Endothelial cell of umbilical vein (primary cell): Measurements from ENCODE around the gene NATD1. TPM values are rescaled to one million over a fixed set of nuclear protein-coding genes. Genes with fewer than 3 reads are reported as not detected.

ENCODE experiments used
- BruUV-seq: library from RNA; stranded (reverse); fragments of 400-500 nt; replicated peaks from 2 replicates; lab custom pipeline; 2021; lab: Mats Ljungman, UMichigan
- CTCF ChIA-PET: fragments of 300-600, 350-600 bp; sonication (Branson Sonifier 250); formaldehyde crosslinking; loops from one replicate; lab custom pipeline; 2021; ENCODE audit warnings: antibody characterized with exemption, inconsistent platforms; lab: Charles Lee
- POLR2A ChIA-PET: fragments of 300-600, 350-600 bp; sonication (Branson Sonifier 250); formaldehyde crosslinking; loops from one replicate; lab custom pipeline; 2021; ENCODE audit warnings: antibody characterized with exemption, inconsistent platforms; lab: Charles Lee
- DNase-seq: peaks from one replicate; pipeline ENCODE4 v3.0.0-alpha.2; 2011; ENCODE audit warnings: low read depth, low spot score
- FAIRE-seq: peaks from 2 replicates; lab custom pipeline; 2011; peaks lifted over from hg19 to GRCh38; lab: Jason Lieb, UNC
- H2AFZ ChIP-seq: 2 replicates; pipeline ENCODE4 v1.6.0; 2012; ENCODE audit warnings: low read depth, low read length, control low read depth, inconsistent platforms
- H3K27ac ChIP-seq: 2 replicates; pipeline ENCODE4 v1.5.1; 2011; ENCODE audit warnings: low read depth, mild to moderate bottlenecking, control low read depth, low read length, moderate library complexity; ENCODE audit not compliant: insufficient read depth
- H3K27me3 ChIP-seq, 2 experiments: 2 replicates each; pipeline versions ENCODE4 v1.6.0 to v1.6.1; 2011; ENCODE audit warnings: low read length in 2 of 2, mixed read lengths in 1 of 2; ENCODE audit not compliant: control insufficient read depth in 2 of 2, insufficient read depth in 2 of 2
- H3K36me3 ChIP-seq, 2 experiments: 2 replicates in 1 of 2; 3 replicates in 1 of 2; pipeline ENCODE4 v1.5.1; 2011; ENCODE audit warnings: low read length in 2 of 2, mild to moderate bottlenecking in 1 of 2, moderate library complexity in 1 of 2; ENCODE audit not compliant: control insufficient read depth in 2 of 2, insufficient read depth in 2 of 2; ENCODE audit errors: extremely low read depth in 1 of 2
- H3K4me1 ChIP-seq: 3 replicates; pipeline ENCODE4 v1.5.1; 2011; ENCODE audit warnings: mild to moderate bottlenecking, low read length; ENCODE audit not compliant: control insufficient read depth, insufficient read depth; ENCODE audit errors: extremely low read depth
- H3K4me2 ChIP-seq: 2 replicates; pipeline ENCODE4 v1.6.1; 2011; ENCODE audit warnings: low read length, control low read depth, mixed read lengths; ENCODE audit not compliant: insufficient read depth
- H3K4me3 ChIP-seq, 3 experiments: fragments of 200-600 bp in 1 of 3; sonication (generic), shearing (Covaris generic) in 1 of 3; replicated peaks in 1 of 3; 2 replicates each; pipeline ENCODE4 v1.5.1; 2011 to 2016; ENCODE audit warnings: control low read depth in 3 of 3, low read length in 3 of 3, mild to moderate bottlenecking in 2 of 3, inconsistent platforms in 1 of 3, low read depth in 1 of 3, moderate library complexity in 1 of 3; ENCODE audit not compliant: insufficient read depth in 1 of 3
- H3K79me2 ChIP-seq: 2 replicates; pipeline ENCODE4 v1.6.0; 2012; ENCODE audit warnings: low read length, inconsistent platforms; ENCODE audit not compliant: control insufficient read depth, insufficient read depth
- H3K9ac ChIP-seq: replicated peaks from 2 replicates; pipeline ENCODE3; 2011; ENCODE audit warnings: low read length, control low read depth; ENCODE audit not compliant: insufficient read depth; ENCODE audit errors: extremely low read depth
- H3K9me1 ChIP-seq: replicated peaks from 3 replicates; pipeline ENCODE4 v1.6.0; 2011; ENCODE audit warnings: mild to moderate bottlenecking, low read length; ENCODE audit not compliant: control insufficient read depth, insufficient read depth; ENCODE audit errors: extremely low read depth
- H3K9me3 ChIP-seq: replicated peaks from 2 replicates; pipeline ENCODE4 v1.5.1; 2012; ENCODE audit warnings: low read length, inconsistent platforms; ENCODE audit not compliant: control insufficient read depth, insufficient read depth
- H4K20me1 ChIP-seq: replicated peaks from 2 replicates; pipeline ENCODE3; 2011; ENCODE audit warnings: mild to moderate bottlenecking, low read length; ENCODE audit not compliant: control insufficient read depth, insufficient read depth; ENCODE audit errors: extremely low read depth
- CTCF ChIP-seq, 2 donors: IDR thresholded peaks; 1 replicate in 1 of 2; 2 replicates in 1 of 2; pipeline ENCODE4 v1.5.1; 2011; ENCODE audit warnings: low read length in 2 of 2, mild to moderate bottlenecking in 2 of 2, moderate library complexity in 2 of 2, control low read depth in 1 of 2, inconsistent platforms in 1 of 2, low read depth in 1 of 2; ENCODE audit not compliant: insufficient read depth in 1 of 2; ENCODE audit errors: extremely low read depth in 1 of 2
- EZH2 ChIP-seq: IDR thresholded peaks from 2 replicates; pipeline ENCODE4 v1.6.1; 2012; ENCODE audit warnings: borderline replicate concordance, low read depth, mild to moderate bottlenecking, moderate library complexity, low read length, inconsistent platforms; ENCODE audit not compliant: severe bottlenecking
- FOS ChIP-seq: IDR thresholded peaks from 2 replicates; pipeline ENCODE4 v1.6.1; 2011; ENCODE audit warnings: mild to moderate bottlenecking, low read length, moderate library complexity, borderline replicate concordance; ENCODE audit not compliant: insufficient read depth
- GATA2 ChIP-seq: IDR thresholded peaks from 2 replicates; pipeline ENCODE4 v1.7.0; 2011; ENCODE audit warnings: low read depth, mild to moderate bottlenecking, moderate library complexity, mixed read lengths, low read length; ENCODE audit not compliant: insufficient read length, insufficient read depth
- JUN ChIP-seq: IDR thresholded peaks from 2 replicates; pipeline ENCODE4 v1.6.1; 2011; ENCODE audit warnings: borderline replicate concordance, low read depth; ENCODE audit not compliant: insufficient read length, insufficient read depth
- MAX ChIP-seq: IDR thresholded peaks from 2 replicates; pipeline ENCODE4 v1.6.1; 2011; ENCODE audit not compliant: insufficient read depth, insufficient read length
- MYC ChIP-seq: IDR thresholded peaks from one replicate; pipeline ENCODE4 v1.6.1; 2011; ENCODE audit warnings: mild to moderate bottlenecking, low read depth, low read length
- POLR2A ChIP-seq: IDR thresholded peaks from 2 replicates; pipeline ENCODE4 v1.6.1; 2012; ENCODE audit warnings: low read depth, mild to moderate bottlenecking, control low read depth, low read length
- POLR2AphosphoS5 ChIP-seq: IDR thresholded peaks from 2 replicates; pipeline ENCODE4 v1.6.1; 2012; ENCODE audit warnings: low read depth, mild to moderate bottlenecking, control low read depth, low read length, moderate library complexity; ENCODE audit not compliant: insufficient read depth
- dilution Hi-C: fragments of 300-500 bp; cut with MboI; formaldehyde crosslinking; loops from one replicate; pipeline ENCODE4 v1.15.0; 2019; ENCODE audit warnings: low sequenced_read_pairs; ENCODE audit not compliant: extremely low pct_ligation_motif_present
- intact Hi-C: fragments of 100-400 bp; cut with micrococcal nuclease; formaldehyde crosslinking; loops from one replicate; pipeline ENCODE4 v1.10.0; 2022
- polyA plus RNA-seq, 4 experiments: library from polyadenylated mRNA; depleted of rRNA in 3 of 4; stranded (reverse) in 3 of 4; unstranded in 1 of 4; fragments of >200 nt; gene quantifications; 2 replicates each; pipeline versions ENCODE4 v1.2.1 to v1.2.3, GENCODE V29; 2011 to 2012; ENCODE audit warnings: missing spikeins in 1 of 4
- total RNA-seq: library from RNA; stranded (reverse); gene quantifications from 2 replicates; pipeline ENCODE4 v1.2.3, GENCODE V29; 2021

NATD1 gene
- total and polyA plus RNA-seq, 2 donors (not counting 3 experiments of a cell fraction or from before 2014, with no cell fraction given), result 7.0 to 7.2 TPM

GRCh38 chr17:21282231-21282630, 29.0 kb upstream of the NATD1 start:
- BruUV-seq, result no TSS peak
- dilution Hi-C loops (no loop called here), intact Hi-C loops (no loop called here)
- Histone ChIP-seq H2AFZ (no peak overlapping the region), H3K4me2 (no peak overlapping the region), H3K27me3 (no peaks in the 10 kb centered on the region), H4K20me1 (no peaks in the 10 kb centered on the region), H3K4me1 (peaks cover 35% of the 10 kb centered on the region), H3K9me1 (no peaks in the 10 kb centered on the region), H3K79me2 (peaks cover 21% of the 10 kb centered on the region), H3K36me3 (no peaks in the 10 kb centered on the region), H3K4me3 (no peak overlapping the region), H3K27ac (peak overlapping the region; percentile 21), H3K9ac (no peak overlapping the region), H3K9me3 (no peaks in the 10 kb centered on the region)
- POLR2A ChIA-PET, result no interaction called here
- no peak for TF ChIP-seq MAX
- peak; percentile 42 for TF ChIP-seq JUN
- TF ChIP-seq GATA2, result no peak
- peak; percentile 90 for TF ChIP-seq FOS
- FAIRE-seq, result peak; percentile 77
- CTCF ChIA-PET, result interaction anchor here (1.0 to 9.0 kb wide), 3 partner anchors 9 to 231 kb away, joined by 6 to 71 read pairs (median 68); no protein-coding TSS in a partner anchor
- DNase-seq, result peak; percentile 64

- intact Hi-C loops (loop anchor here (1.0 to 2.0 kb wide), 4 partner anchors 35 to 231 kb away; partner anchors contain the start of gene KCNJ12), dilution Hi-C loops (no loop called here)
- H3K9me3 ChIP-seq, result no peaks in the 10 kb centered on the region
- no peak overlapping the region for H3K9ac ChIP-seq
- CTCF ChIA-PET, result interaction anchor here (0.6 to 9.0 kb wide), 19 partner anchors 8 to 236 kb away, joined by 3 to 71 read pairs (median 4); partner anchors contain the start of genes NATD1, TMEM11 and USP22
- H2AFZ ChIP-seq, result peak overlapping the region; percentile 18
- no peaks in the 10 kb centered on the region for H3K9me1 ChIP-seq
- DNase-seq, result peak; percentile 69
- no peaks in the 10 kb centered on the region for H3K36me3 ChIP-seq
- H3K79me2 ChIP-seq, result peaks cover 5% of the 10 kb centered on the region
- H3K27me3 ChIP-seq, result no peaks in the 10 kb centered on the region
- TF ChIP-seq POLR2AphosphoS5 (no peak), EZH2 (no peak), POLR2A (no peak), FOS (no peak), MAX (peak; percentile 92), MYC (peak; percentile 74), JUN (no peak), CTCF (IDR thresholded peaks at IDR 0.05; ENCODE audit: extremely low read depth in 1 of 2, insufficient read depth in 1 of 2, low read depth in 1 of 2, low read length in 2 of 2) (peak; percentile 90 to 100)
- H3K27ac ChIP-seq, result no peak overlapping the region
- no peak overlapping the region for H3K4me2 ChIP-seq
- no TSS peak for BruUV-seq
- peak; percentile 82 for FAIRE-seq
- H3K4me3 ChIP-seq, result no peak overlapping the region
- no peaks in the 10 kb centered on the region for H4K20me1 ChIP-seq
- POLR2A ChIA-PET, result interaction anchor here (0.5 kb wide), 1 partner anchor 151 kb away, joined by 4 read pairs; no protein-coding TSS in a partner anchor
- H3K4me1 ChIP-seq, result peaks cover 24% of the 10 kb centered on the region
These were observed 26.9 kb upstream of the NATD1 start for GRCh38 chr17:21280081-21280518.
